Cardiac muscle cell (in vitro differentiated cells and primary cell): ENCODE data around the gene TMSB10. TPM values are rescaled to one million over a fixed set of nuclear protein-coding genes. Genes with fewer than 3 reads are reported as not detected.

ENCODE experiments used
- DNase-seq, 2 donors: peaks; one replicate each; pipeline versions ENCODE4 v3.0.0 to v3.0.0-alpha.2; 2010 to 2017; ENCODE audit warnings: low read depth in 1 of 2, low spot score in 1 of 2
- H3K27ac ChIP-seq: fragments of 200-600 bp; sonication (generic); 2 replicates; pipeline ENCODE4 v1.5.1; 2016
- H3K27me3 ChIP-seq: fragments of 200-600 bp; sonication (generic); 2 replicates; pipeline ENCODE4 v1.6.0; 2016; ENCODE audit warnings: control low read depth
- H3K36me3 ChIP-seq: fragments of 200-600 bp; sonication (generic); 2 replicates; pipeline ENCODE4 v1.5.1; 2016; ENCODE audit warnings: control low read depth
- H3K4me1 ChIP-seq: fragments of 200-600 bp; sonication (generic); 2 replicates; pipeline ENCODE4 v1.8.1; 2017; ENCODE audit warnings: low read depth, mild to moderate bottlenecking, mixed run types
- H3K4me3 ChIP-seq: fragments of 200-600 bp; sonication (generic); 2 replicates; pipeline ENCODE4 v1.5.1; 2016; ENCODE audit warnings: mild to moderate bottlenecking
- H3K9me3 ChIP-seq: fragments of 200-600 bp; sonication (generic); 2 replicates; pipeline ENCODE4 v1.5.1; 2017; ENCODE audit warnings: low read depth, mild to moderate bottlenecking, control low read depth
- polyA plus RNA-seq: library from polyadenylated mRNA; unstranded; fragments of >200 nt; fragmentation: Nextera tagmentation; extraction: Ambion mirVana; gene quantifications from 2 replicates; pipeline ENCODE4 v1.2.1, GENCODE V29; 2016
- total RNA-seq: library from RNA; depleted of rRNA; stranded (reverse); fragments of >200 nt; gene quantifications from 2 replicates; pipeline ENCODE4 v1.2.3, GENCODE V29; 2016
- TF ChIP-seq, protein P1 (sequence below): IDR thresholded peaks from 2 replicates; pipeline ENCODE4 v1.5.1; 2012; ENCODE audit warnings: low read depth, mild to moderate bottlenecking, low read length

Gene TMSB10
- total and polyA plus RNA-seq, 2 experiments from 2014 or later: 1,175 to 1,740 TPM

DNA sequence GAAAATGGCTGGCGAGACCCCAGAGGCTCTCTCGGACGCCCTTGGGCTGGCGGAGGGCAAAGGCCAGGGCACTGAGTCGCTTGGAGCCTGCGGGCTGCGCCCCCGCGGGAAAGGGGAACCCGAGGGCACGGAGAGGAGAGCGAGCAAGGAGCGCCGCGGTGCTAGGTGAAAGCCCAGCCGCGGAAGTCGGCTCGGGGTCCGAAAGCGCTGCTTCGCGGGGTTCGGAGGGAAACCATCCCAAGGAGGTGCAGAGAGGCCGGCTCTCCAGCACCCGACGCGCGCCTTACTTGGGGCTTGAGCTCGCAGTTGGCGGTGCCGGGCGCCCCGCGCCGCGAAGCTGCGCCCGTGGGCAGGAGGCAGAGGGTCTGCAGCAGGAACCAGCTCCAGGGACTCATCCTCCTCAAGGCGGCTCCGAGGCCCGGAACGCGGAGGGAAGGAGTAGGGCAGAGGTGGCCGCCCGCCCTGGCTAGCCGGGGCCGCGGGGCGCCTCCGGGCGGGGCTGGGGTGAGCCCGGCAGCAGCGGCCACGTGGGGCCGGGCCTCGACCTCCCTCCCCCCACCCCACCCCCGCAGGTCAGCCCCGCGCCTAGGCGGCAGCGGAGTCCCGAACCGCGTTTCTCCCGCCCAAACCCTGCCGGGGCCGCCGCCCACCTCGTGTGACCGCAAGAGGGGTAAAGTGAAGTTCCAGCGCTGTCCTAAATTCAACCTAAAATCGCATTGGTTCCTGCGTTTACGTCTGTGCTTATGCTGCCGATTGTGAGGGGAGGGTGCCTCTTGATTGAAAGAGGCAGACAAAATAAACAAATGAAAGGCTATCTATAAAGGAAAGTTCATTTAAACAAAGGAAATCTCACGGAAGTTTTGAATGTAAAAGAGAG lies 24.6 kb upstream of the TMSB10 start, which contains the start of gene TRABD2A:
TSS of gene TRABD2A (minus strand) at position 440 of the 877 bp plus-strand sequence. CDS start at position 395, 45 bp downstream.
- TF ChIP-seq, protein P1, sequence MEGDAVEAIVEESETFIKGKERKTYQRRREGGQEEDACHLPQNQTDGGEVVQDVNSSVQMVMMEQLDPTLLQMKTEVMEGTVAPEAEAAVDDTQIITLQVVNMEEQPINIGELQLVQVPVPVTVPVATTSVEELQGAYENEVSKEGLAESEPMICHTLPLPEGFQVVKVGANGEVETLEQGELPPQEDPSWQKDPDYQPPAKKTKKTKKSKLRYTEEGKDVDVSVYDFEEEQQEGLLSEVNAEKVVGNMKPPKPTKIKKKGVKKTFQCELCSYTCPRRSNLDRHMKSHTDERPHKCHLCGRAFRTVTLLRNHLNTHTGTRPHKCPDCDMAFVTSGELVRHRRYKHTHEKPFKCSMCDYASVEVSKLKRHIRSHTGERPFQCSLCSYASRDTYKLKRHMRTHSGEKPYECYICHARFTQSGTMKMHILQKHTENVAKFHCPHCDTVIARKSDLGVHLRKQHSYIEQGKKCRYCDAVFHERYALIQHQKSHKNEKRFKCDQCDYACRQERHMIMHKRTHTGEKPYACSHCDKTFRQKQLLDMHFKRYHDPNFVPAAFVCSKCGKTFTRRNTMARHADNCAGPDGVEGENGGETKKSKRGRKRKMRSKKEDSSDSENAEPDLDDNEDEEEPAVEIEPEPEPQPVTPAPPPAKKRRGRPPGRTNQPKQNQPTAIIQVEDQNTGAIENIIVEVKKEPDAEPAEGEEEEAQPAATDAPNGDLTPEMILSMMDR: no peak
- Histone ChIP-seq H3K27ac (no peak within 1 kb of the TSS), H3K36me3 (no peaks in the 10 kb centered on the region), H3K27me3 (peaks cover 90% of the 10 kb centered on the region), H3K9me3 (no peaks in the 10 kb centered on the region), H3K4me1 (peaks cover 10% of the 10 kb centered on the region), H3K4me3 (peak within 1 kb of the TSS; percentile 39)
- DNase-seq: peak in 1 of 2 donors; percentile 25

DNA sequence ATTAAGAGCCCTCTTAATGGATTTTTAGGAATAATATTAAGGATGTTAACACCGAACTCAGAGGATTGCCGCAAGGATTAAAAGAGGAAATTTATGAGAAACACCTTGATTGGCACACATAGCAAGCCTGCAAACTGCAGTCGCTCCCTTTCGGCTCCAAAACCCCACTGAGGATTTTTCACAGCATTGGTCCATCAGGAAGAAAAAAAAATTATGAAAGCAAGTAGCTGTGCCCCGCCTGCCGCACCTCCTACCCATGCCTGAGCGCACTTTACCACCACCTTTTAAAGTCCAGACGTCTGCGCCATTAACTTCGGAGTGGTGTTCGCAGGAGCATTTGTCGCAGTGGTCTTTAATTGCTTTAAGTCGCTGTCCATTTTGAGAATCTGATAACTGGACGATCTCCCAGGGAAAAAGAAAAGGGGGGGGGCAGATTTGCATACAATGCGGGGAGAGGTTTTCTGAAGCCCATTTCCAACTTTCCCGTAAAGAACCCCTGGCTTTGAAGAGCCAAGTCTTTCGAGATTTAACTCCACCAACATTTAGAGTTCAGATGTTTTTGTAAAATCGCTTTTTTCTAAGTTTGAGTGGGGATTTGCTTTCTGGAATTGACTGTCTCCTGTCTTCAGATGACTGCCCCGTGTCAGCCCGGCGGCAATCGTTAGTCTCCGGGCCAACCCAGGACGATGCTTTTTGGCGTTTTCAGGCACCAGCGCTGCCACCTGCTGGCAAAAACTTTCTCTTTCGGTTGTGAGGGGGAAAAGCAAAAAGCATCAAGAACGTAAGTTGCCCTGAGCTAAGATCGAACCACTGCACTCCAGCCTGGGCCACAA lies 23.7 kb upstream of the TMSB10 start:
- H3K4me3 ChIP-seq: peak overlapping the region; percentile 39
- H3K27me3 ChIP-seq: peaks cover 81% of the 10 kb centered on the region
- H3K36me3 ChIP-seq: no peaks in the 10 kb centered on the region
- TF ChIP-seq, protein P1: peak; percentile 78
- H3K4me1 ChIP-seq: peaks cover 10% of the 10 kb centered on the region
- DNase-seq: peak; percentile 82 to 85
- H3K9me3 ChIP-seq: no peaks in the 10 kb centered on the region
- no peak overlapping the region for H3K27ac ChIP-seq

DNA sequence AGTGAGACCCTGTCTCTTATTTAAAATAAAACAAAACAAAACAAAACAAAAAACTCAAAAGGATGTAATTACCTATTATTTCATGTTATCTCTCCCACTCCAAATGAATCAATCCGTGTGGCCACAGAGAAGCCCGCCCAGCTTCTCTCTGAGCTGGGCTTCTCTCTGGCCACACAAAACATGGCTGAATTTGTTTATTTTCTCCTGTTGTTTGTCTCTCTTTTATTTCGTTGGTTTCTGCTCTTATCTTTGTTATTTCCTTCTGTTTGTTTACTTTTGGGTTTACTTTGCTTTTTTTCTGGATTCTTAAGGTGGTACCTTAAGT lies 23.1 kb upstream of the TMSB10 start:
- TF ChIP-seq, protein P1: no peak
- H3K4me3 ChIP-seq: no peak overlapping the region
- H3K27ac ChIP-seq: no peak overlapping the region
- peaks cover 10% of the 10 kb centered on the region for H3K4me1 ChIP-seq
- no peaks in the 10 kb centered on the region for H3K36me3 ChIP-seq
- no peak for DNase-seq
- no peaks in the 10 kb centered on the region for H3K9me3 ChIP-seq
- H3K27me3 ChIP-seq: peaks cover 75% of the 10 kb centered on the region

DNA sequence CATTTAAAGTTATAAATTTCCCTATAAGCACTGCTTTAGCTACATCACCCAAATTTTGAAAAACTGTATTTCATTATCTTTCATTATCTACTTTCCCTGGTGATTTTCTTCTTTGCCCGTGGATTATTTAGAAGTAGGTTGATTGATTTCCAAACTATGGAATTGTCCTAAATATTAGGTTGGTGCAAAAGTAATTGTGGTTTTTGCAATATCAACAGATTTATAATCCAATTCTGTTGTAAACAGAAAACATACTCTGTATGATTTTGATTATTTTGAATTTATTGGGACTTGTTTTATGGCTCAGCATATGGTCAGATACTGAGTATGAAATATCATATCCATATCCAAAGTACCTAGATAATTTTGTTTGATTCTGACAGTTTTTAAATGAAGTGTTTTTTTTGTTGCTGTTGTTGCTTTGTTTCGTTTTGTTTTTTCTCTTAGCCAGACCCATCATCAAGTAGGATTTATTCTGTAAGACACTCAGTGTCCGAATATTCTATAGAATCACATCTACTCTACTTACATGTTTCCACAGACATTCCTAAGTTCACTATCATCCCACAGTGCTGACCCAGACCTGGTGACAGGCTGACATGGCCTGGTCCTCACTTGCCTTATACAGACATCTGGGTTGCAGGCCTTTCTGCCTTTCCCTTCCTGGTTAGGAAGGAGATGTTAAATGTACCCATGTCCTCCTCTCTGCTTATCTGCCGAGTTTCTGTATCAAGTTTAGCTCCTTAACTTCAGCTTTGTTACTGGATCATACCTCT lies 22.5 kb upstream of the TMSB10 start:
- Histone ChIP-seq H3K36me3 (no peaks in the 10 kb centered on the region), H3K27ac (no peak overlapping the region), H3K4me3 (no peak overlapping the region), H3K9me3 (no peaks in the 10 kb centered on the region), H3K4me1 (peaks cover 10% of the 10 kb centered on the region), H3K27me3 (peaks cover 69% of the 10 kb centered on the region)
- DNase-seq: no peak
- TF ChIP-seq, protein P1: no peak

DNA sequence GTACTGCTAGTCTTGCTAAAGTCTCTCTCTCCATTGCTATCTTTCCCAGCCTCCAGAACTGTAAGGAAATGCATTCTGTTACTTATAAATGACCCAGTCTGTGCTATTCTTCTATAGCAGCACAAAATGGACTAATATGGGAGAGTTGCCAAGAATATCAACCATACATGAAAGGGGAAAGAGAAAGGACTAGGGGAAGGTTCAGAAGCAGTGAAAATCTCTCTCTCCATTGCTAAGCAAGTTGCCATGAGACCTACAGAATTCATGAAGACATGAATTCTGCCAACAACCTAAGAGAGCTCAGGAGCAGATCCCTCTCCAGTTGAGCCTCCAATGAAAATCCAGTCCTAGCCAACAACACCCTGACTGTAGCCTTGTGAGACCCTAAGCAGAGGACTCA lies 21.0 kb upstream of the TMSB10 start:
- H3K9me3 ChIP-seq: no peaks in the 10 kb centered on the region
- H3K36me3 ChIP-seq: no peaks in the 10 kb centered on the region
- peaks cover 54% of the 10 kb centered on the region for H3K27me3 ChIP-seq
- H3K4me1 ChIP-seq: peaks cover 10% of the 10 kb centered on the region
- H3K4me3 ChIP-seq: no peak overlapping the region
- TF ChIP-seq, protein P1: no peak
- no peak for DNase-seq
- no peak overlapping the region for H3K27ac ChIP-seq
